HepG2 (cell line): ENCODE results near the gene RAB2B. TPM values are rescaled to one million over a fixed set of nuclear protein-coding genes. Genes with fewer than 3 reads are reported as not detected.
A peak's percentile ranks its signal among the peaks of the same experiment; 100 is the strongest.

Experiments used
- CBX2 ChIP-seq, 2 experiments: fragments of 200-600 bp in 1 of 2; sonication (generic); formaldehyde crosslinking in 1 of 2; IDR thresholded peaks; 2 replicates each; pipeline versions ENCODE4 v1.7.0 to v1.8.1; 2018 to 2022; ENCODE audit warnings: low read depth in 2 of 2, low read length in 1 of 2, mild to moderate bottlenecking in 1 of 2, missing genetic modification reagents in 1 of 2
- DNMT3B ChIP-seq: conservative IDR thresholded peaks from 2 replicates; pipeline ENCODE4 v1.6.1; 2016; ENCODE audit warnings: missing biosample characterization, control low read depth
- DPF2 ChIP-seq: sonication (generic); formaldehyde crosslinking; IDR thresholded peaks from 2 replicates; pipeline ENCODE4 v1.4.0; 2020; ENCODE audit warnings: mild to moderate bottlenecking, low read depth, missing genetic modification reagents, borderline replicate concordance
- IKZF5 ChIP-seq: IDR thresholded peaks from 2 replicates; pipeline ENCODE4 v1.6.1; 2018; ENCODE audit warnings: missing genetic modification reagents, mild to moderate bottlenecking, missing compliant biosample characterization
- MAFK ChIP-seq, 2 experiments: IDR thresholded peaks in 1 of 2; conservative IDR thresholded peaks in 1 of 2; 2 replicates each; pipeline ENCODE4 v1.6.1; 2011; ENCODE audit warnings: improper control_type of control experiment in 2 of 2, low read length in 2 of 2
- MTF1 ChIP-seq: sonication (generic); formaldehyde crosslinking; IDR thresholded peaks from 2 replicates; pipeline ENCODE4 v1.5.0; 2020; ENCODE audit warnings: missing genetic modification reagents
- NFATC3 ChIP-seq: sonication (generic); formaldehyde crosslinking; IDR thresholded peaks from 2 replicates; pipeline ENCODE4 v1.5.1; 2020; ENCODE audit warnings: mild to moderate bottlenecking, missing genetic modification reagents
- RFX3 ChIP-seq: IDR thresholded peaks from 2 replicates; pipeline ENCODE4 v1.6.1; 2016; ENCODE audit warnings: missing biosample characterization, missing genetic modification reagents
- SPEN ChIP-seq: sonication (generic); formaldehyde crosslinking; IDR thresholded peaks from 2 replicates; pipeline ENCODE4 v1.5.1; 2020; ENCODE audit warnings: low read depth, mild to moderate bottlenecking, missing genetic modification reagents
- ZBTB49 ChIP-seq: sonication (generic); formaldehyde crosslinking; IDR thresholded peaks from 2 replicates; pipeline ENCODE4 v1.4.0; 2020; ENCODE audit warnings: missing genetic modification reagents, borderline replicate concordance
- ZNF275 ChIP-seq: sonication (generic); formaldehyde crosslinking; IDR thresholded peaks from 2 replicates; pipeline ENCODE4 v1.8.0; 2022; ENCODE audit warnings: missing genetic modification reagents, mild to moderate bottlenecking, inconsistent platforms, borderline replicate concordance
- ZNF318 ChIP-seq: sonication (generic); formaldehyde crosslinking; IDR thresholded peaks from 2 replicates; pipeline ENCODE4 v1.4.0; 2020; ENCODE audit warnings: mild to moderate bottlenecking, missing genetic modification reagents
- ZNF572 ChIP-seq: sonication (generic); formaldehyde crosslinking; IDR thresholded peaks from 2 replicates; pipeline ENCODE4 v1.5.1; 2020; ENCODE audit warnings: mild to moderate bottlenecking, missing genetic modification reagents
- ZNF713 ChIP-seq: sonication (generic); formaldehyde crosslinking; IDR thresholded peaks from 2 replicates; pipeline ENCODE4 v1.4.0; 2020; ENCODE audit warnings: mild to moderate bottlenecking, missing genetic modification reagents
- ZNF75D ChIP-seq: sonication (generic); formaldehyde crosslinking; IDR thresholded peaks from 2 replicates; pipeline ENCODE4 v1.8.1; 2023; ENCODE audit warnings: missing genetic modification reagents, mild to moderate bottlenecking, borderline replicate concordance
- polyA plus RNA-seq, 8 experiments: library from polyadenylated mRNA; depleted of rRNA in 3 of 8; stranded (reverse) in 7 of 8; unstranded in 1 of 8; fragments of >200 nt; fragmentation: Illumina TruSeq in 4 of 8; extraction: Trizol in 4 of 8; gene quantifications; 2 replicates each; pipeline versions ENCODE4 v1.2.1 to v1.2.3, GENCODE V29; 2011 to 2016; ENCODE audit warnings: low read depth in 4 of 8, missing spikeins in 1 of 8, mixed read lengths in 1 of 8; ENCODE audit not compliant: insufficient read depth in 1 of 8
- total RNA-seq, 5 experiments: library from RNA; depleted of rRNA; stranded (reverse); fragments of >200 nt; fragmentation: Illumina TruSeq; extraction: Trizol; gene quantifications; 2 replicates each; pipeline ENCODE4 v1.2.3, GENCODE V29; 2016; ENCODE audit warnings: low read depth in 1 of 5

Gene RAB2B
- total and polyA plus RNA-seq, 2 of the 13 experiments (the other 11 are each of a cell fraction or from before 2014, with no cell fraction given) = 36.0 to 60.6 TPM

- TF ChIP-seq CBX2 (IDR thresholded peaks at IDR 0.05; ENCODE audit: low read depth, low read length) = no peak
- 0 out of 2 replicates have a peak, but pooled peaks have one; percentile 22 for TF ChIP-seq CBX2 (CRISPR knock-in tag; IDR thresholded peaks at IDR 0.05; ENCODE audit: low read depth)
- no peak for TF ChIP-seq ZNF572 (CRISPR knock-in tag)
- TF ChIP-seq SPEN (CRISPR knock-in tag) = peak; percentile 98
- no peak for TF ChIP-seq ZNF75D (CRISPR knock-in tag)
- no peak for TF ChIP-seq MTF1 (CRISPR knock-in tag)
- 0 out of 2 replicates have a peak, but pooled peaks have one; percentile 26 for TF ChIP-seq ZBTB49 (CRISPR knock-in tag)
- TF ChIP-seq ZNF275 = no peak
- no peak for TF ChIP-seq ZNF713
- TF ChIP-seq ZNF318 (CRISPR knock-in tag) = no peak
- no peak for TF ChIP-seq DPF2 (CRISPR knock-in tag)
- TF ChIP-seq IKZF5 (CRISPR knock-in tag) = peak; percentile 90
- TF ChIP-seq NFATC3 (CRISPR knock-in tag) = peak; percentile 21; the same call in 1 of the 2 replicates
- TF ChIP-seq DNMT3B (CRISPR knock-in tag) = no peak
- no peak; the same call in 1 of the 2 replicates for TF ChIP-seq RFX3 (CRISPR knock-in tag)
- TF ChIP-seq MAFK (conservative IDR thresholded peaks at IDR 0.05 in 1 of 2, IDR thresholded peaks at IDR 0.05 in 1 of 2; ENCODE audit: low read length in 2 of 2) = no peak
Measured at GRCh38 chr14:21455912-21456667, 20.7 kb downstream of the RAB2B start, which contains the start of gene CHD8 (continued).
